ENCODE data around the gene GNG12. TPM values are rescaled to one million over a fixed set of nuclear protein-coding genes. Genes with fewer than 3 reads are reported as not detected.

Gene GNG12
- total and polyA plus RNA-seq, 9 of the 15 experiments (the other 6 are each of a cell fraction or from before 2014, with no cell fraction given) = 2.6 to 6.0 (median 4.1) TPM

DNA sequence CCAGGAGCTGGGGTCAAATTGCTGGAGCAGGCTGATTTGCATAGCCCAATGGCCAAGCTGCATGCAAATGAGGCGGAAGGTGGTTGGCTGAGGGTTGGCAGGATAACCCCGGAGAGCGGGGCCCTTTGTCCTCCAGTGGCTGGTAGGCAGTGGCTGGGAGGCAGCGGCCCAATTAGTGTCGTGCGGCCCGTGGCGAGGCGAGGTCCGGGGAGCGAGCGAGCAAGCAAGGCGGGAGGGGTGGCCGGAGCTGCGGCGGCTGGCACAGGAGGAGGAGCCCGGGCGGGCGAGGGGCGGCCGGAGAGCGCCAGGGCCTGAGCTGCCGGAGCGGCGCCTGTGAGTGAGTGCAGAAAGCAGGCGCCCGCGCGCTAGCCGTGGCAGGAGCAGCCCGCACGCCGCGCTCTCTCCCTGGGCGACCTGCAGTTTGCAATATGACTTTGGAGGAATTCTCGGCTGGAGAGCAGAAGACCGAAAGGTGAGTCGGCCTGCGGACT lies 148.2 kb downstream of the GNG12 start, which contains the start of gene GADD45A (continued):
- no peak for TF ChIP-seq ZNF75A (CRISPR knock-in tag; IDR thresholded peaks at IDR 0.05)
- TF ChIP-seq, protein P1, sequence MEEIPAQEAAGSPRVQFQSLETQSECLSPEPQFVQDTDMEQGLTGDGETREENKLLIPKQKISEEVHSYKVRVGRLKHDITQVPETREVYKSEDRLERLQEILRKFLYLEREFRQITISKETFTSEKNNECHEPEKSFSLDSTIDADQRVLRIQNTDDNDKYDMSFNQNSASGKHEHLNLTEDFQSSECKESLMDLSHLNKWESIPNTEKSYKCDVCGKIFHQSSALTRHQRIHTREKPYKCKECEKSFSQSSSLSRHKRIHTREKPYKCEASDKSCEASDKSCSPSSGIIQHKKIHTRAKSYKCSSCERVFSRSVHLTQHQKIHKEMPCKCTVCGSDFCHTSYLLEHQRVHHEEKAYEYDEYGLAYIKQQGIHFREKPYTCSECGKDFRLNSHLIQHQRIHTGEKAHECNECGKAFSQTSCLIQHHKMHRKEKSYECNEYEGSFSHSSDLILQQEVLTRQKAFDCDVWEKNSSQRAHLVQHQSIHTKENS (CRISPR knock-in tag; IDR thresholded peaks at IDR 0.05) = no peak
- TF ChIP-seq TCF7 (IDR thresholded peaks at IDR 0.05; ENCODE audit: borderline replicate concordance) = no peak; the same call in 1 of the 2 replicates
- TF ChIP-seq DIDO1 (tag; IDR thresholded peaks at IDR 0.05; ENCODE audit: low read depth) = no peak
- peak; percentile 85 for TF ChIP-seq ZFX (CRISPR knock-in tag; IDR thresholded peaks at IDR 0.05)
- TF ChIP-seq ARHGAP35 (IDR thresholded peaks at IDR 0.05; ENCODE audit: partially characterized antibody) = no peak
- TF ChIP-seq, protein P2, sequence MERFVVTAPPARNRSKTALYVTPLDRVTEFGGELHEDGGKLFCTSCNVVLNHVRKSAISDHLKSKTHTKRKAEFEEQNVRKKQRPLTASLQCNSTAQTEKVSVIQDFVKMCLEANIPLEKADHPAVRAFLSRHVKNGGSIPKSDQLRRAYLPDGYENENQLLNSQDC (CRISPR knock-in tag; IDR thresholded peaks at IDR 0.05) = peak; percentile 75; the same call in 1 of the 2 replicates
- no peak for TF ChIP-seq TAF15 (IDR thresholded peaks at IDR 0.05; ENCODE audit: low read depth, low read length)
- TF ChIP-seq LEF1 (IDR thresholded peaks at IDR 0.05) = no peak
- TF ChIP-seq, protein P3, sequence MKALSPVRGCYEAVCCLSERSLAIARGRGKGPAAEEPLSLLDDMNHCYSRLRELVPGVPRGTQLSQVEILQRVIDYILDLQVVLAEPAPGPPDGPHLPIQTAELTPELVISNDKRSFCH (CRISPR knock-in tag; IDR thresholded peaks at IDR 0.05) = no peak
- TF ChIP-seq, protein P3 (tag; IDR thresholded peaks at IDR 0.05) = peak; percentile 55; the same call in 1 of the 2 replicates
- no peak for TF ChIP-seq EZH2 (IDR thresholded peaks at IDR 0.05; ENCODE audit: borderline replicate concordance, low read depth, low read length)
- no peak for TF ChIP-seq ETS2 (tag; IDR thresholded peaks at IDR 0.05; ENCODE audit: borderline replicate concordance, poor library complexity, severe bottlenecking)
- TF ChIP-seq EGR1 (conservative IDR thresholded peaks at IDR 0.05) = no peak
- no peak for TF ChIP-seq KDM1A (IDR thresholded peaks at IDR 0.05)
- TF ChIP-seq, protein P4, sequence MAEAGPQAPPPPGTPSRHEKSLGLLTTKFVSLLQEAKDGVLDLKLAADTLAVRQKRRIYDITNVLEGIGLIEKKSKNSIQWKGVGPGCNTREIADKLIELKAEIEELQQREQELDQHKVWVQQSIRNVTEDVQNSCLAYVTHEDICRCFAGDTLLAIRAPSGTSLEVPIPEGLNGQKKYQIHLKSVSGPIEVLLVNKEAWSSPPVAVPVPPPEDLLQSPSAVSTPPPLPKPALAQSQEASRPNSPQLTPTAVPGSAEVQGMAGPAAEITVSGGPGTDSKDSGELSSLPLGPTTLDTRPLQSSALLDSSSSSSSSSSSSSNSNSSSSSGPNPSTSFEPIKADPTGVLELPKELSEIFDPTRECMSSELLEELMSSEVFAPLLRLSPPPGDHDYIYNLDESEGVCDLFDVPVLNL (CRISPR knock-in tag; IDR thresholded peaks at IDR 0.05; ENCODE audit: low read depth) = no peak
- peak; percentile 38 for TF ChIP-seq NELFE (IDR thresholded peaks at IDR 0.05; ENCODE audit: insufficient read depth, insufficient read length)
- no peak for TF ChIP-seq MEIS2 (IDR thresholded peaks at IDR 0.05; ENCODE audit: partially characterized antibody)
- no peak for TF ChIP-seq ZNF23 (CRISPR knock-in tag; IDR thresholded peaks at IDR 0.05)
- no peak for TF ChIP-seq RAD51 (IDR thresholded peaks at IDR 0.05; ENCODE audit: borderline replicate concordance, low read depth)
- TF ChIP-seq HNRNPLL (IDR thresholded peaks at IDR 0.05; ENCODE audit: low read depth, low read length, poor library complexity, severe bottlenecking) = no peak
- TF ChIP-seq ADNP (tag; IDR thresholded peaks at IDR 0.05) = no peak
- TF ChIP-seq, protein P5, sequence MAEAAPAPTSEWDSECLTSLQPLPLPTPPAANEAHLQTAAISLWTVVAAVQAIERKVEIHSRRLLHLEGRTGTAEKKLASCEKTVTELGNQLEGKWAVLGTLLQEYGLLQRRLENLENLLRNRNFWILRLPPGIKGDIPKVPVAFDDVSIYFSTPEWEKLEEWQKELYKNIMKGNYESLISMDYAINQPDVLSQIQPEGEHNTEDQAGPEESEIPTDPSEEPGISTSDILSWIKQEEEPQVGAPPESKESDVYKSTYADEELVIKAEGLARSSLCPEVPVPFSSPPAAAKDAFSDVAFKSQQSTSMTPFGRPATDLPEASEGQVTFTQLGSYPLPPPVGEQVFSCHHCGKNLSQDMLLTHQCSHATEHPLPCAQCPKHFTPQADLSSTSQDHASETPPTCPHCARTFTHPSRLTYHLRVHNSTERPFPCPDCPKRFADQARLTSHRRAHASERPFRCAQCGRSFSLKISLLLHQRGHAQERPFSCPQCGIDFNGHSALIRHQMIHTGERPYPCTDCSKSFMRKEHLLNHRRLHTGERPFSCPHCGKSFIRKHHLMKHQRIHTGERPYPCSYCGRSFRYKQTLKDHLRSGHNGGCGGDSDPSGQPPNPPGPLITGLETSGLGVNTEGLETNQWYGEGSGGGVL (CRISPR knock-in tag; IDR thresholded peaks at IDR 0.05) = no peak

Data from K562 (cell line).